Gastrocnemius medialis (tissue), 4 donors: ENCODE results near the gene TMTC1.

Source experiments
- POLR2A ChIP-seq, 2 donors: fragments of 450-650 bp; IDR thresholded peaks; one replicate each; pipeline ENCODE4 v1.6.1; 2017; ENCODE audit warnings: antibody characterized with exemption in 2 of 2, mild to moderate bottlenecking in 2 of 2, moderate library complexity in 2 of 2
- TF ChIP-seq, protein P1 (sequence below), 5 experiments: fragments of 450-650 bp in 3 of 5; fragments of 200-600 bp in 2 of 5; sonication (generic) in 2 of 5; IDR thresholded peaks in 4 of 5; conservative IDR thresholded peaks in 1 of 5; 1 replicate in 4 of 5; 2 replicates in 1 of 5; pipeline ENCODE4 v1.5.1; 2016 to 2019; ENCODE audit warnings: antibody characterized with exemption in 5 of 5, mild to moderate bottlenecking in 3 of 5, moderate library complexity in 3 of 5

DNA sequence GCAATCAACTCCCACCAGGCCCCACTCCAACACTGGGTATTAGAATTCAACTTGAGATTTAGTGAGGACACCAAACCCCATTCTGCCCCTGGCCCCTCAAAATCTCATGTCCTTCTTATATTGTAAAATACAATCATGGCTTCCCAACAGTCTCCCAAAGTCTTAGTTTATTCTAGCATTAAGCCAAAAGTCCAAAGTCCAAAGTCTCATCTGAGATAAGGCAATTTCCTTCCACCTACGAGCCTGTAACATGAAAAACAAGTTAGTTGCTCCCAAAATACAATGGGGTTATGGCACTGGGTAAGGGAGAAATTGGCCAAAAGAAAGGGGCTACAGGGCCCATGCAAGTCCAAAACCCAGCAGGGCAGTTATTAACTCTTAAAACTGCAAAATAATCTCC is 46.6 kb upstream of the TMTC1 start:
- TF ChIP-seq POLR2A (IDR thresholded peaks at IDR 0.05): no peak
- TF ChIP-seq, protein P1, sequence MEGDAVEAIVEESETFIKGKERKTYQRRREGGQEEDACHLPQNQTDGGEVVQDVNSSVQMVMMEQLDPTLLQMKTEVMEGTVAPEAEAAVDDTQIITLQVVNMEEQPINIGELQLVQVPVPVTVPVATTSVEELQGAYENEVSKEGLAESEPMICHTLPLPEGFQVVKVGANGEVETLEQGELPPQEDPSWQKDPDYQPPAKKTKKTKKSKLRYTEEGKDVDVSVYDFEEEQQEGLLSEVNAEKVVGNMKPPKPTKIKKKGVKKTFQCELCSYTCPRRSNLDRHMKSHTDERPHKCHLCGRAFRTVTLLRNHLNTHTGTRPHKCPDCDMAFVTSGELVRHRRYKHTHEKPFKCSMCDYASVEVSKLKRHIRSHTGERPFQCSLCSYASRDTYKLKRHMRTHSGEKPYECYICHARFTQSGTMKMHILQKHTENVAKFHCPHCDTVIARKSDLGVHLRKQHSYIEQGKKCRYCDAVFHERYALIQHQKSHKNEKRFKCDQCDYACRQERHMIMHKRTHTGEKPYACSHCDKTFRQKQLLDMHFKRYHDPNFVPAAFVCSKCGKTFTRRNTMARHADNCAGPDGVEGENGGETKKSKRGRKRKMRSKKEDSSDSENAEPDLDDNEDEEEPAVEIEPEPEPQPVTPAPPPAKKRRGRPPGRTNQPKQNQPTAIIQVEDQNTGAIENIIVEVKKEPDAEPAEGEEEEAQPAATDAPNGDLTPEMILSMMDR (IDR thresholded peaks at IDR 0.05 in 4 of 5, conservative IDR thresholded peaks at IDR 0.05 in 1 of 5): no peak
